Stimulated activated CD4-positive, alpha-beta T cell treated with anti-CD3 and anti-CD28 coated beads, Interleukin-4, amount 100 ng/mL, for 4 hours (primary cell): Measurements from ENCODE around the gene PIGR.
A peak's percentile ranks its signal among the peaks of the same experiment; 100 is the strongest.

Source experiments
- DNase-seq, 2 experiments: peaks; one replicate each; pipeline ENCODE4 v3.0.0-alpha.2; 2020

The PIGR gene, protein sequence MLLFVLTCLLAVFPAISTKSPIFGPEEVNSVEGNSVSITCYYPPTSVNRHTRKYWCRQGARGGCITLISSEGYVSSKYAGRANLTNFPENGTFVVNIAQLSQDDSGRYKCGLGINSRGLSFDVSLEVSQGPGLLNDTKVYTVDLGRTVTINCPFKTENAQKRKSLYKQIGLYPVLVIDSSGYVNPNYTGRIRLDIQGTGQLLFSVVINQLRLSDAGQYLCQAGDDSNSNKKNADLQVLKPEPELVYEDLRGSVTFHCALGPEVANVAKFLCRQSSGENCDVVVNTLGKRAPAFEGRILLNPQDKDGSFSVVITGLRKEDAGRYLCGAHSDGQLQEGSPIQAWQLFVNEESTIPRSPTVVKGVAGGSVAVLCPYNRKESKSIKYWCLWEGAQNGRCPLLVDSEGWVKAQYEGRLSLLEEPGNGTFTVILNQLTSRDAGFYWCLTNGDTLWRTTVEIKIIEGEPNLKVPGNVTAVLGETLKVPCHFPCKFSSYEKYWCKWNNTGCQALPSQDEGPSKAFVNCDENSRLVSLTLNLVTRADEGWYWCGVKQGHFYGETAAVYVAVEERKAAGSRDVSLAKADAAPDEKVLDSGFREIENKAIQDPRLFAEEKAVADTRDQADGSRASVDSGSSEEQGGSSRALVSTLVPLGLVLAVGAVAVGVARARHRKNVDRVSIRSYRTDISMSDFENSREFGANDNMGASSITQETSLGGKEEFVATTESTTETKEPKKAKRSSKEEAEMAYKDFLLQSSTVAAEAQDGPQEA

DNA sequence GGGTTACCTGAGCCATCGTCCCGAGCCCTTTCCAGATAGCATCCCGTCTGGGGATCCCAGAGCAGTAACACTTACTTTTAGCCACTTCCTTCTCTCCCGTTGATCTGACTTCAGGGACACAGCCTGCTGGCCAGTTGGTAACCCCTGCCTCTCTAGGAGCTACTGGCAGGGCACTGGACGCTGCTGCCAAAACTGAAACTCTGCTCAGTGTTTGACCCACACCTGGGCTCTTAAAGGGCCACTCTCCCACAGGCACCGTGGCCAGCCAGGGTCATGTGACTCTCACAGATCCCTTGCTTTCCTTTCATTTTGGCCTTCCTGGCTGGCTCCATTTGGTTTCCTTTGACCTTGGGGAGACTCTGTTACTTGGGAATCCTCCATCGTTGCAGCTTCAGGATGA, at the start of gene PIGR:
TSS of gene PIGR (minus strand) at position 206 of the 400 bp plus-strand sequence. CDS start 5,935 bp downstream, outside the sequence.
- no peak for DNase-seq

DNA sequence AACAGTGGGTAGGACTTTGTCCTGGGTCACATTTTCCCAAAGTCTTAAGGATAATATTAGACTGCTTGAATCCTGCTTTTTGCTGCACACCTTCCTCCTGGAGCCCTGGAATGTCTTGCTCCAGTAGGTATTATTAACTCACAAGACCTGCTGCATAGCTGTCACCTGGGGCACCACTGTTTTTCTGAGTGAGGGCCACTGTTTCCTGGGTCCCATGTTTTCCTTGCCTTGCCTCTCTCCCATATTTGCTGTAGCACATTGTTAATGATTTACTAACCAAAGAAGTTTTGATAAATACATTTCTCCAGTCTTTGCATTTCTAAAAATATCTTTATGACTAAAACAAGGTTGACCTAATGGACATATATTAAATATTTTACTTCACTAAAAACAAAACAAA, 46.5 kb upstream of the PIGR start:
- DNase-seq: no peak

DNA sequence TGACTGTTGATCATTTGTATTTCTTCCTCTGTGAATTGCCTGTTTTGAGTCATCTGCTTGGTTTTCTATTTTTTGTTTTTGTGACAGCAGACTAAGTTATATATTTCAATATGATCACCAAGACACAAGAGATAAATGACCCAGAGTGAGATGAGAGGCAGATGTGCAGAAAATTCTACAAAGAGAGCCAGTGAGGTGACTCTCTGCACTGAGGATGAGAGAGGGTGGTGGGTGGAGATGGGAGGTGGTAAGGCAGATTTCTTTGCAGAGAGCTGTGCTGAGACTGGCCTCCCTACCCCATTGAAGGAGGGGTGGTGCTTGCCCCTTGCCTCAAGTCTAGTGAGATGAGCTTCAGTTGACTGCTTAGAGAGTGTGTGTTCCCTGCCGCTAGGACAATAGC, 41.6 kb upstream of the PIGR start:
- no peak for DNase-seq

DNA sequence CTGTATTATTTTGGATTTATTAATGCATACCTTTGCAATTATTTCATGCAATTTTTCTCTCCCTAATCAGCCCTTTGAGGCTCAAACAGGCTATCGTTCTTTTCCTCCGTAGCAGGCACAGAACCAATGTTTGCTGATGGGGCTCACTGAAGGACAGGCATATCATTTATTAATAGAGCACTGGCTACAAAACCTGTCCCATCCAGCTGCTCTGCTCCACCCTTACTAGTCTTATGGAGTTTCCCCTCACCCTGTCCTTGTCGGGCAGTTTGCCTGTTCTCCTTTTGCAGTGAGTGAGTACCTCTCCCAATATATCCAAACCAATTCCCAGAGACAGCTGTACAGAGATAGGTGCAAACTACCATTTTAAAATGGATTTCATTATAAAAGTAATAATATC, 40.6 kb upstream of the PIGR start:
- no peak for DNase-seq

DNA sequence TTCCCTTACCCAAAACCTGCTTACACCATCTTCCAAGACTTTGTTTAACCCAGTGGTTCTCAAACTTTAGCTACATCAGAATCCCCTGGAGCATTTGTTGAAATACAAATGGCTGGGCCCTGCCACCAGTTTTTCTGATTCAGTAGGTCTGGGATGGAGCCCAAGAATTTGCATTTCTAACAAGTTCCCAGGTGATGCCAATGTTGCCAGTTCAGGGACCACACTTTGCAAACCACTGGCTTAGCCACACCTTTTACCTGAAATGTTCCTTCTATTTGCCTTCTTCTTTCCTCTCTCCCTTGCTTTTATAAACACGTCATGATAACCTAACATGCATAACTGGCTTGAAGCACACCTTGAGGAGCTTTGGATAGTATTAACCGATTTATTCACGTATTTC, 40.1 kb upstream of the PIGR start:
- no peak for DNase-seq

DNA sequence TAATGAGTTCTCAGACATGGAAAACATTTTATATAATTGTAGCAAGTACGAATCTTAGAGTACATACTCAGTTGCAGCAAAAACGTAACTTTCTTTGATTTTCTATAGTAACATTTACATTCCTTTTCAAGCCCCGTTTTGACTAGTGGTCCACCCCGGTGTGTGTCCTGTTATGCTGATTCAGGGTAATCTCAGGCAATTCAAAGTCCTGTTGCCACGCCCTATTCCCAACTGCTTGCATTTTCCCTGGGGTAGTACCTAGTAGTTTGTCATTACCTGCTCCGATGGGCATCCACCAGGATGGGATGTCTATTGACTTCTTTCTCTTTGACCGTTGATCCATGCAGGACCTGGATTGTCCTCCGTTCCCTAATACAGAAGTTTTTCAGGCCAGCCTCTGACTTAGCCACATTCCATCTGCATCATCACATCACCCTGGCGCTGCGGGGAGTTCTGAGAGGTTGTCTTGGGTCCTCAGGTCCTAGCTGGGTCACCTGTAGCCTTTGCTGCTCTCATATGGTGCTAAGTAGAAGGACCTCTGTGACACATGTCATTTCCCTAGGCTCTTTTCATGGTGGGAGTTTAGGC, 39.0 kb upstream of the PIGR start:
- DNase-seq: no peak

DNA sequence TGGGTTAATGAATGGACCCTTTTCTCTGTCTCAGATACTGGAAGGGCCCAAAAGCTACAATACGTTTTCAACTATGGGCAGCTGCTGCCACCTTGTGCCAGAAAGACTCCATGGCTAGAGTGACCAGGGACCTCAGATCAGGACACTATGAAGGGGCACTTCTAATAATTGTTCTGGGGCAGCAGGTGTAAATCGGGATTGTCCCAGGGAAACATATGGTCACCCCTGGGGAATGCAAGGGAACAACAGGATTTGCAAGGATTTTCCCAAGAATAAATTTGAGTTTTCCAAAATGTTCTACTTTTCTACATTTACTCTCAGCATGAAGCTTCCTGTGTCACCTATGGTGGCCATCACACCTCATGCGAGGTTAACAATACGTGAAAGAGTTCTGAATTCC, 36.0 kb upstream of the PIGR start:
- peak; percentile 49 to 57 for DNase-seq

DNA sequence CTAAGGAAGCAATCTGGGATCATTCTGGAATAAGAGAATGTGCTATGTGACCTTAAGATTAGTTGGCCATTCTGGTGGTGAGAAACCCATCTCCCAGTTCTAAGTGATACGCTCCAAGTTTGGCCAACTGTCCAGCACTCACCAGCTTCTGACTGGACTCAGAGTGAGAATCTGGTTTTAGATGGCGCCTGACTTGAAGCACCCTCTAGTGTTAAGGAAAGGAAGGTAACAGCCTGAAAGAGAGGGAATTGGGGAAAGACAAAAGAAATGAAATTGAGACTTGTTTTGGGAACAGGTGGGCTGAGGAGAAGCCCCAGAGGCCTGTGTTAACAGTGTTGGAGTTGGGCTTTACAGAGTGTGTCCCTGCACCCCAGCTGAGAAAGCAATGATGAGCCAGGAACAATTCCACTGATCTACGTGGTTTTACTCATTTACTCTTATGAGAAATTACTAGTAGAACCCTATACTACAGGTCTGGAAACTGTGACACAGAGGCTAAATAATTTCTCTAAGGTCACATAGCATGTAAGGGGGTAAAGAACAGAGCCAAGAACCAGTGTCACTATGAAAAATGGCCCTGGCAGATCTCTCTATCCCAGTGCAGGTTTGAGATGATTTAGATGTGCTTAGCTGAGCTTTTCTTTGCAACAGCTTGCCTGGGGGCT, 33.2 kb upstream of the PIGR start:
- no peak for DNase-seq

DNA sequence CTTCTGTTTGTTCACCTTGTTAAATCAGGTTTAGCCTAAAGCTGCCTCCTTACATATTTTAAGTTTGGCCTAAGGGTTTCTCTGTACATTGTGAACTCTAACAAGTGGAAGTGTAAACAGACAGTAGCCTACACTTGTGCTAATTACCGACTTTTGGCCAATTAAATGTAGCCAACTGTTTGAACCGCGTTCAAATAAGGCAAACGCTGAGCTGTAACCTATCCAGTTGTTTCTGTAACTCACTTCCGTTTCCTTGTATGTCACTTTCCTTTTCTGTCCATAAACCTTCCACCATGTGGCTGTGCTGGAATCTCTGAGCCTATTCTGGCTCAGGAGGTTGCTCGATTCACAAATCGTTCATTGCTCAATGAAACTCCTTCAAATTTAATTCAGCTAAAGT, 32.0 kb upstream of the PIGR start:
- no peak for DNase-seq

DNA sequence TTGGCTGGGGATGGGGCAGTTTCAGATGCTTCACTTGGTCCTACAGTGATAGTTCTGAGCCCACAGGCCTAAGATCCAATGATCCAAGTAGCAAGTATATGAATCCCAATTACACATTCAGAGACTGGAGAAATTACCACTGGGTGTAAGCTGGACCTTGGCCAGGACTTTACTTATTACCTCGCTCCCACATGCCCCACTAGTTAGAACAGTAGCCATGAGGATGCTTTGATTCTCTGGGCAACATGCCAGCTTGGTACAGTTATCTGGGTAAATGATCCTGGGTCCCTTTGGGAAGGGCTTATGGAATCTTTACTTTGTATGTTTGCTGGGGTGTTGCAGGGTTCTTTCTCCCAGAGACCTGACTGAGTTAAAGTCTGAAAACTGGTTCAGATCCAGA, 29.0 kb upstream of the PIGR start:
- DNase-seq: no peak

DNA sequence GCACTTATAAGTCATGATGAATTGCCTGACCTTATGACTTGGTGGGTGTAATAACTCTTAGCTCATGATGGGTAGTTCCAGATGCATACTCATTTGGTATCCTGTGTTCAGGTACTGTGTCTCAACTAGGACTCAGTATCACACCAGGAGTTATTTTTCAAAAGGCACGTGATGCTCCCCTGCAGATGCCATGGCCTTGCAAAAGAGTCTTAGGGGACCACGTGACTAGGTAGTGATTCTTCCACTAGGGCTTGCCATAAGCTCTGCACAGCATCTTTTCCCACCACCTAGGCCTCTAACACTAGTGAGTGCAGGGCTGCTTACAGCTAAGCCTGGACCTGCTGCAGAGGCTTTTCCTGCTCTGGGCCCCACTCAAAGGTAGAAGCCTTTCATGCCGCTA, 27.9 kb upstream of the PIGR start:
- DNase-seq: no peak

DNA sequence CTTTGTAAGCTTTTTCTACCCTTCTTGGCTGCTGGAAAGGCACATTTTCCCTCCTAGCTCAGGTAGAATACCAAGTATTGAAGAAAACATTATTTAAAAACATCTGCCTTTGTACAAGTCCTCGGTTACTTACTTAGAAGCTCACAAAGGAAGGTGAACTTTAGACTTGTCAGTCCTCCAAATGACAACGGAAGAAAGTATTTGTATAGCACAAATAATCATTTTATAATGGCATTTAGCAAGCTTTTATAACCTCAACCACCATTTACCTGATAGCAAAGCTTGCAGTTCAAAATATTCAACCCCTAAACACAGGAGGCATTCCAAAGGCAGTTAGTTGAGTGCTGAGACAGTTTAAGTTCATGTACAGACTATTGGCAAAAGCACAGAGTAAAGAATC, 26.5 kb upstream of the PIGR start:
- DNase-seq: no peak

DNA sequence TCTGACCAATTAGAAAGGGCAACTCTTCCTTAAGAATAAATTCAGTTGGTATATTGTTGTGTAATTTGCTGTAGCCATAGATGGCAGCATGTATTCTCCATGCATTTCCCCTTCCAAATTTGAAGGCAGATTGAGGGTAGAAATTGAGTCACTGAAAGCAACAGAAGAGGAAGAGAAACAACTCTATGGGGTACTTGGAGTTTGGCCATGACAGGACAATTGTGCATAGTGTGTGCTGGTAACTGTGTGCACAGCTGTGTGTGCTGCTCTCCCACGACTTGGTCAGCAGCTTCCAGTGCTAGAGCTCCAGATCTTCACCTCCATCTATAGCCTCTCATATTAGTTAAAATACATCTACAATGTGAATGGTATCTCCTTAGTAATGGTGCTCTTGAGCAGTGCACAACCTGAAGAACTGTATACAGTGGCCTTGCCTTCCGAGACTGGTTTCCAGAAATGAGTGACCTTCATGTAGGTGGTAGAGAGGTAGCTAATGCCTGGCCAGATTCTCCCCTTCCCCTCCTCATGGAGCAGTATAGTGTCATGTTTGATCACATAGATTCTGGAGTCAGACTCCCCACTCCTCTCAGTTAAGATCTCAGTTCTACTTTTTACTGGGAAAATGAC, 24.9 kb upstream of the PIGR start:
- no peak for DNase-seq

DNA sequence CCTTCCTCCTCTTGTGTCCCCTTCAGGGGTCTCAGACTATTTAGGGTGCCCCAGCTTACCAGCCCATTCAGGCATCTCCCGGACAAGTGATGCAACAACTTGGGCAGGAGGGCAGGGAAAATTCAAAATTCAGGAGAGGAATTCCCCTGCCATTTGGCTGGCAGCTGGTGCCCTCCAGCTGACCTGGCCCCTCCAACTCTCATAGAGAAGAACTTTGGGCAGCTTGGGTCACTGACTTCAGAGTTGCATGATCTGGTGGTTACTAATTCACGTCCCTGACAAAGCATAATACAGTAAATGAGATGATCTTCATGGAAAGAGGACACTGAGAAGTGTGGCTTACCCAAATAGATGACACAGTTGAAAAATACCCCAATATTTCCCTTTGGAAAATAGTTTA, 24.2 kb upstream of the PIGR start, which contains the start of gene FCAMR:
TSS of gene FCAMR (minus strand) at position 15 of the 400 bp plus-strand sequence. CDS start 335 bp downstream, outside the sequence.
- no peak for DNase-seq

DNA sequence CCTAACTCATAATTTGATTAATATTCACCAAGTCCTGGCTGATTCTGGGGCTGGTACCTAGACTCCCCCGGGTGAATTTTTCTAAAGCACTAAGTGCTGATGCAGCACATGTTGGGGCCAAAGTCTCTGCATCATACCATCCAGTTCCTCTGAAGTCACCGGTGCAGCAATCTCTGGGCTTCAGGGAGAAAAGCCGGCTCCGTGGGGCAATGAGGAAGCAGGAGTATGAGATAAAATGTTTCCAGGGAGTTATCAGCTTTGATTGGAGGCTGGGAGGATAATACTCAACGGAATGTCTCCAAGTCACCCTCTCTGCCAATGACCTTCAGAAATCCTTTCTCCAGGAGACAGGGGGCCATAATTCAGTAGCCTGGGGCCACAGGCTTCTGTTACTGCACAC, 22.8 kb upstream of the PIGR start:
- no peak for DNase-seq

DNA sequence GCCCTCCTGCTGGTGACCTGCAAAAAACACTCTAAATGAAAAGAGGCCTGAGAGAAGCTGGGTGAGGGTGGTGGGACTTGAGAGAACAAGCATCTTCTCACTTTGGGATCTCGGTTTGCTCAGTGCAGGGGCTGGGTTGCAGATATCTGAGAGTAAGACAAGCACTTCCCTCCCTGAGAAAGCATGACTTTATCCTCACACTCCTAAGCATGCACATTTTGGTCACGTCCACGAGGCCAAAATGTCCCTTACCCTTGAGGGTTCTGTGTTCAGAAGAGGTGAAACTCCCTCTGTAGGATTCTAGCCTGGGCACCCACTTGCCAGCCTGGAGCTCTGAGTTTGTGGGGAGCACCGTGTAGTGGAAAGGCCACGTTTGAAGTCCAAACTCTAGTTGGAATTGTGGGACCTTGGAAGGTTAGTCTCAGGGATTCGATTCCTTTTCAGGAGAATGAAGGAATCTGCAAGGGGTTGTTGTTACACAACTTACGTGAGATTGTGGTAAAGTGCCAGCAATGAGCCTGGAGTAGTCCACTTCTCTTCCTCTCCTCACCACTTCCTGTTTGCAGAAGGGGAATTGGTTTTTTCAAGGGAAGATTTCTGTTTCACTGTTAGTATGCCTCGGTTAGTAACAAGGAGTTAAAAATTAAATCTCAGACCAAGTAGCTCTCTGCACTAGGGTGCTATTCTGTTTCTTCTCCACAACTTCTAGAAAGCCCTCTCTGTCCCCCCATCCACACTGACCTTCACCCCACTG, 21.0 kb upstream of the PIGR start:
- no peak for DNase-seq

DNA sequence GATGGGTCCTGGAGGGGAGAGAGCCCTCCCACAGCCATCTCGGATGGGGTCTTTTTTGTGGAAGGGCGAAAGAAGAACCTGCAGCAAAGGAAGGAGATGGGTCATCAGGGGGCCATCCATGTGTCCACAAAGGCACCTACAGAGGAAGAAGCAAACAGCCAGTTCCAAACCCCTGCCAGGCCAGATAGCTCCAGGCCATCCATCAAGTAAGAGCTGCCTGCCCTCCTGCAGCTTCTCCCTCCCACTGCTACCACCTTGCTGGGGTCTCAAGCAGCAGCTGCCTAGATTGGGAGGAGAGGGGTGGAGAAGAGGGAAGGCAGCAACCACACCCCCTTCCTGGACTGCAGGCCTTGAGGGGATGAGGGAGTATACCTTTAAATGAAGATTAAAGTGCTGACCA, 19.5 kb upstream of the PIGR start:
- no peak for DNase-seq

DNA sequence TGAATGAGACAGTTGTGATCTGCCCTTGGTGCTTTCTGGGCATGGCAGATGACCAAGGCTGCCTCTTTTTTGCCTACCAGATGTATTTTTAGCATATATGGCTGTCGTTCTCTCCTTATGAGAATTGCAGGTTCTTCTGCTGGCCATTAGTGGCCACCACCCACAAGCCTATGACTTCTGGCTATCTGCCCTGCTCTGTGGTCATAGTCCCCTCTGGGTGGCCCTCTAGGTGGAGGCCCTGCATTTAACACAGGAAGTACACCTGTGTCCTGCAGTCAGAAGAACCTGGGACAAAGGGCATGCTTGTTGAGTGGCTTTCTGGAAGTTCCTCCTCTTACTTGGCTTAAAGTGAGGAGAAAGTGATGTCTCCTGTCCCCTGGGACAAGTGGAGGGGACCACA, 17.5 kb upstream of the PIGR start:
- no peak for DNase-seq

DNA sequence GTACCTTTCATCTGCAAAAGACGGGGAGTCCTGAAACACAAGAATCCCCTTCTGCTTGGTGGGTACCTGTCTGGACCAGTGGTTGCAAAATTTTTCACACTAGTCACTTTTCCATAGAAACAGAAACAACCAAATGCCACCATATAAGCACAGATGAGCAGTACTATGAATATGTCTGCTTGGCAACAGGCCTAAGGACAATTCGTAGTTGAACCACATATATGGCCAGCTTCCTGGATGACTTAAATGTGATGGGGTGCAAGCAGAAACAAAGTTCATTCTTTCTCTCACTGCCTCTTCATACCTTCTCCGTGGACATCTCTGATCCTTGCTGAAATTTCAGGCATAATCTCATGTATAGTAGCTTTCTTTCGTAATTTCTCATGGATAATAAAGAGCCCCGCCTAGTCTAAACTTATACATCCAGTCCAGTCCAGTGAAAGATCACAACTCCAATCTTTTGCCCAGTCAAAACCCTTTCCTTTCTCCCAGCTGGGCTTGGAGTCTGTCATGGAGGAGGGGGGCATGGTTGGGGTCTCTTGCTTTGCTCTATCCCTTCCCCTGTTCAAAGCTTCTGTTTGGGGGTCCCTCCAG, 16.9 kb upstream of the PIGR start:
- DNase-seq: no peak

DNA sequence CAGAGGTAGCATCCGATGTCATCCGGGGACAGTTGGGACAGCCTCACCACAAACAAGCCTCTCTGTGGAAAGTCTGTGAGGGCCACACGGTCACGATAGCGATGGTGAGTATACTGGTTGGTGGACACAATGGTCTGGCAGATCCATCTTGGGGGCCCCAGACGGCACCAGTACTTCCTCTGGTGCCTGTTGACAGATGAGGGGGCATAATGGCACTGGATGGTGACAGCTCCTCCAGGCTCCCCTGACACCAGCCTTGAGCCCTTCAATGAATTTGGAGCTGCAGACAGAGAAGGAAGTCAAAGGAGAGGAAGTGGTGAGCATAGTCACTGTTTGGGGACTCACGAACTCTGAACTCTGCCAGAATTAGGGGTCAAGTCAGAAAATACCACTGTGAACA, 16.0 kb upstream of the PIGR start:
- no peak for DNase-seq

DNA sequence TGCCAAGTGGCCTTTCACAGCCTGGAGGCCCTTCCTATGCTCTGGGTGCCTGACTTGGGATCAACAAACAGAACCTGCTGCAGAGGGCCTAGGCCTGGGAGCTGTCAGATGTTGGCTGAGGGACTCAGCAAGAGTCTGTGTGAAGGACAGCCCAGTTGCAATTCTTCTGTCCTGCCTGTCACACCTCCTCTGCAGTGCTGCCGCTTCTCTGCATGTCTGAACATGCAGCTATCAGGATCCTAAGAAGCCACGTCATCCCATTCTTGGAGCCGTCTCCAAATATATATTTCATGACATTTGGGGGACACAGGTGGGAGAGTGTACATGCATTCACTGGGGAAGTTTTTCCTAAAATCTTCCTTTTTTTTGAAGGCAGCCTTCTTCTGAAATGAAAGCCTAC, 15.4 kb upstream of the PIGR start:
- DNase-seq: no peak
